Neural crest cell (in vitro differentiated cells): ENCODE data around the gene TLNRD1. TPM values are rescaled to one million over a fixed set of nuclear protein-coding genes. Genes with fewer than 3 reads are reported as not detected.

Experiments used
- DNase-seq: peaks from one replicate; pipeline ENCODE4 v3.0.0; 2021; ENCODE audit warnings: low read depth, mixed read lengths, low spot score
- H3K27ac Mint-ChIP-seq: one replicate; pipeline ENCODE4 v1.8.0; 2021; ENCODE audit warnings: mild to moderate bottlenecking, mixed read lengths; ENCODE audit not compliant: unreplicated experiment
- H3K27me3 Mint-ChIP-seq: 2 replicates; pipeline ENCODE4 v1.8.0; 2021; ENCODE audit warnings: low read depth, mild to moderate bottlenecking, mixed read lengths
- H3K36me3 Mint-ChIP-seq: 2 replicates; pipeline ENCODE4 v1.8.0; 2021; ENCODE audit warnings: low read depth, mild to moderate bottlenecking, mixed read lengths
- H3K4me1 Mint-ChIP-seq: 2 replicates; pipeline ENCODE4 v1.8.0; 2021; ENCODE audit warnings: mixed read lengths
- H3K4me3 Mint-ChIP-seq: one replicate; pipeline ENCODE4 v1.8.0; 2021; ENCODE audit warnings: mild to moderate bottlenecking, mixed read lengths
- H3K9me3 Mint-ChIP-seq: 2 replicates; pipeline ENCODE4 v1.8.0; 2021; ENCODE audit warnings: mixed read lengths
- total RNA-seq: library from RNA; stranded (reverse); gene quantifications from 2 replicates; pipeline ENCODE4 v1.2.1, GENCODE V29; 2021
- TF ChIP-seq, protein P1 (sequence below): fragments of 200-600 bp; sonication (generic); conservative IDR thresholded peaks from 2 replicates; pipeline ENCODE4 v1.5.0; 2021; ENCODE audit warnings: antibody characterized with exemption, mild to moderate bottlenecking

The TLNRD1 gene
- total RNA-seq, 1 donor from 2014 or later: 31.7 TPM

DNA sequence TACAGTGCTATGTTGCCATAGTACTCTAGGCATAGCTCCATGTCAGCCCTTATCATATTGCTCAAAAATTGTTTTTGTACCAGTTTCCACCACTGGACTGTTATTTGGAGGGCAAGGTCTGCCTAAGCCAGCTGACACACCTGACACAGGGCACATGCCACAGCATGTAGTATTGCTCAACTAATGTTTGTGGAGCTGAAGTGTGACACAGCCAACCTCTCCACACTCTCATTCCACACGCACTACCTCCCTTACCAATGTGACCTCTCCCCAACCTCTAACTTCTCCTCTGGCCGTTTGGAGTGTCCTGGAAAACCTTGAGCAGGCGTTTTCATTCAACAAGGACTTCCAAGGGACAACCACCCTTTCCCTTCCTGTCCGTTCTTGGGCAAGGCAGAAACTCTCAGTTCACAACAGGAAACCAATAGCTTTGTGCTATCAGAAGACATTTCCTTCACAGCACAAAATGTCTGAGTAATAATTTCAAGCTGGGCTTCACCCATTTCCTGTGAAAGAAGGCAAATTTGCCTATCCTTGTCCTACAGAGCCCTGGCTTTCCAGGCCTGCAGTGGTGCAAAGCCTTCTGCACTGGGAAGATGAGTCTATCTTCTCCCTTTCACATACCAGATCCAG lies 38.4 kb downstream of the TLNRD1 start:
- Mint-ChIP-seq H3K36me3 (no peaks in the 10 kb centered on the region), H3K27me3 (no peaks in the 10 kb centered on the region), H3K4me3 (no peak overlapping the region), H3K4me1 (no peaks in the 10 kb centered on the region), H3K9me3 (no peaks in the 10 kb centered on the region), H3K27ac (no peak overlapping the region)
- DNase-seq: no peak
- TF ChIP-seq, protein P1, sequence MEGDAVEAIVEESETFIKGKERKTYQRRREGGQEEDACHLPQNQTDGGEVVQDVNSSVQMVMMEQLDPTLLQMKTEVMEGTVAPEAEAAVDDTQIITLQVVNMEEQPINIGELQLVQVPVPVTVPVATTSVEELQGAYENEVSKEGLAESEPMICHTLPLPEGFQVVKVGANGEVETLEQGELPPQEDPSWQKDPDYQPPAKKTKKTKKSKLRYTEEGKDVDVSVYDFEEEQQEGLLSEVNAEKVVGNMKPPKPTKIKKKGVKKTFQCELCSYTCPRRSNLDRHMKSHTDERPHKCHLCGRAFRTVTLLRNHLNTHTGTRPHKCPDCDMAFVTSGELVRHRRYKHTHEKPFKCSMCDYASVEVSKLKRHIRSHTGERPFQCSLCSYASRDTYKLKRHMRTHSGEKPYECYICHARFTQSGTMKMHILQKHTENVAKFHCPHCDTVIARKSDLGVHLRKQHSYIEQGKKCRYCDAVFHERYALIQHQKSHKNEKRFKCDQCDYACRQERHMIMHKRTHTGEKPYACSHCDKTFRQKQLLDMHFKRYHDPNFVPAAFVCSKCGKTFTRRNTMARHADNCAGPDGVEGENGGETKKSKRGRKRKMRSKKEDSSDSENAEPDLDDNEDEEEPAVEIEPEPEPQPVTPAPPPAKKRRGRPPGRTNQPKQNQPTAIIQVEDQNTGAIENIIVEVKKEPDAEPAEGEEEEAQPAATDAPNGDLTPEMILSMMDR: no peak

DNA sequence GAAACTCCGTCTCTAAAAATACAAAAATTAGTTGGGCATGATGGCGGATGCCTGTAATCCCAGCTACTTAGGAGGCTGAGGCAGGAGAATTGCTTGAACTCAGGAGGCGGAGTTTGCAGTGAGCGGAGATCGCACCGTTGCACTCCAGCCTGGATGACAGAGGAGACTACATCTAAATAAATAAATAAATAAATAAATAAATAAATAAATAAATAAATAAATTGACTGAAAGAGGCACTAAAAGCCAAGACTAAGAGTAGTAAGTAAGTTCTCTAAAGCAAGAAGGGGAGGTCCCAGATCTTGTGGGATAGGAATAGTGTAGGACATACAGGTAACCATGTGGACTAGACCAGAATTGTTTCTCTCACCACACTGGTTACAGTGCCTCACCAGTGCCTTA lies 40.0 kb downstream of the TLNRD1 start:
- H3K4me1 Mint-ChIP-seq: no peaks in the 10 kb centered on the region
- no peaks in the 10 kb centered on the region for H3K9me3 Mint-ChIP-seq
- peaks cover 2% of the 10 kb centered on the region for H3K27me3 Mint-ChIP-seq
- no peak for DNase-seq
- H3K36me3 Mint-ChIP-seq: no peaks in the 10 kb centered on the region
- no peak overlapping the region for H3K4me3 Mint-ChIP-seq
- TF ChIP-seq, protein P1: no peak
- H3K27ac Mint-ChIP-seq: no peak overlapping the region

DNA sequence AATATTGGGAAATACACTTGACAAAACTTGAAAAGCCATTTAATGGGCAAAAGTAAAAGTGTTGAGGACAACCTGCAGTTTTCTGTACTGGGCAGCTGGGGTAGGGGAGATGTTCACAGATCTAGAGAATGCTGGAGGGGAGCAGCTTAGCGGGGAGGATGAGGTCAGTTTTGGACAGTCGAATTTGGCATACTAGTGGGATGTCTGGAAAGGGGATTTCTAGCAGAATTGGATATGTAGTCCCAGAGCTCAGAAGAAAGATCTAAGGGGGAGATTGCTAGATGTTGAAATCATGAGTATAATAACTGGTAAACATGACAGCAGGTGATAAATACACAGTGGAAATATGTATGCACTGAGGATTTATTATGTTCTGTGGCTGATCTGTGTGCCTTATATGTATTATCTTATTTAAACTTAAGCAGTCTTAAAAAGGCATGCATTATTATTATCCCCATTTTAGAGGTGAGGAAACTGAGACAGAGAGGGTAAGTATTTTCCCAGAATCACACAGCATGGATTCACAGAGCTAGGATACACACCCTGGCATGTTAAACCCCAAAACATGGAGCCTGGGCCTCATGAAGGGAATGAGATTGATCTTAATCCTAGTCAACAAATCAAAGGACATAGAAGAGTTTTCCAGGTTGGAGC lies 42.7 kb downstream of the TLNRD1 start:
- Mint-ChIP-seq H3K4me3 (no peak overlapping the region), H3K36me3 (no peaks in the 10 kb centered on the region), H3K27ac (no peak overlapping the region), H3K27me3 (peaks cover 9% of the 10 kb centered on the region), H3K4me1 (peaks cover 12% of the 10 kb centered on the region), H3K9me3 (no peaks in the 10 kb centered on the region)
- TF ChIP-seq, protein P1: no peak
- no peak for DNase-seq

DNA sequence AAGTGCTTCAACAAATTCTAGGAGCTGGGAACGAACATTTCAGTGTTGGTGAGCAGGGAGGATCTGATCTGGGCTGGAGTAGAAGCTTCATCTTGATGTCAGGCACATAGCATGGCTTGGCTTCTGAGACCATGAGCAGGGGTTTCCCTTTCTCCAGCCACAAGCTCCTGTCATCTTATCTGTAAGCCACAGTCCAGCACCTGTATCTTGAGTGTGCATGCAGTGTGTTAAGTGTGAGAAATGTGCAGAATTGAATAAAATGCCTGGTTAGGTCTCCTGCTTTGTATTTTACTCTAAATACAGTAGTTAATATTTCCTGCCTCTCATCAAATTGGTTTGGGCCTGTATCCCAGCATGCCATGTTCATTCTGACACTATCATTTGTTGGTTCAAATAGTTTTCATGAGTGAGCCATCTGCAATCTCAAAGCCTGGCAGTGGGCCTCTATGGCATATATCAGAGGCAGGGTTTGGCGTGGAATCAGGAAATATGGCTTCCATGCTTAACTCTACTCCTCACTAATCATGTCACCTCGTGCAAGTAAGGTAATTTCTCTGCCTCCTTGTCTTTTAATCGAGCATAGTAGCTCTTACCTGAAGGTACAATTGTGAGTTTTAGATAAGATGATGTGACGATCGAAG lies 43.3 kb downstream of the TLNRD1 start:
- H3K27ac Mint-ChIP-seq: no peak overlapping the region
- DNase-seq: no peak
- TF ChIP-seq, protein P1: no peak

DNA sequence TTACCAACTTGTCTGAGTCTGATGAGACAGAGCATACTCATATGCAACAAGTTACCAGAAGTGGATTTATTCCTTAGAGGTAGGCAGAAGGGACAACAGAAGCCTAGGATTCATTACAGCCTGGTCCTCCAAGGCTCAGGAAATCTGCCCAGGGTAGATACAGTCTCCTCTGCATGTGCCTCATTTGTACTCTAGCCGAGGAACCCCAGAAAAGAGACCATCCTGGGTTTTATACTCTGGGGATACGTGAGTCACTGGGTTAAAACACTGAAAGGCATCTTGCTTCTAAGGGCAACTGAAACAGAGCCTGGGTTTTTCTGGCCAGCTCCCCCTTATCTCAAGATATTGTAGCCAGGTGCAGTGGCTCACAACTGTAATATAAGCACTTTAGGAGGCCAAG lies 45.6 kb downstream of the TLNRD1 start:
- no peak for DNase-seq
- Mint-ChIP-seq H3K36me3 (no peaks in the 10 kb centered on the region), H3K27ac (no peak overlapping the region), H3K4me1 (peaks cover 36% of the 10 kb centered on the region), H3K9me3 (no peaks in the 10 kb centered on the region), H3K4me3 (no peak overlapping the region), H3K27me3 (peaks cover 9% of the 10 kb centered on the region)
- TF ChIP-seq, protein P1: no peak

More for the DNA sequence above, 43.3 kb downstream of the TLNRD1 start:
- H3K4me3 Mint-ChIP-seq: no peak overlapping the region
- no peaks in the 10 kb centered on the region for H3K9me3 Mint-ChIP-seq
- no peaks in the 10 kb centered on the region for H3K36me3 Mint-ChIP-seq
- peaks cover 9% of the 10 kb centered on the region for H3K27me3 Mint-ChIP-seq
- H3K4me1 Mint-ChIP-seq: peaks cover 17% of the 10 kb centered on the region
